Endothelial cell (in vitro differentiated cells): ENCODE measurements around the gene PTGES3. TPM values are rescaled to one million over a fixed set of nuclear protein-coding genes. Genes with fewer than 3 reads are reported as not detected.

Source experiments
- DNase-seq: peaks from one replicate; pipeline ENCODE4 v3.0.0; 2021; ENCODE audit warnings: low spot score
- H3K27ac Mint-ChIP-seq: one replicate; pipeline ENCODE4 v1.8.0; 2021; ENCODE audit warnings: mixed read lengths, inconsistent platforms; ENCODE audit not compliant: unreplicated experiment
- H3K27me3 Mint-ChIP-seq: one replicate; pipeline ENCODE4 v1.8.0; 2021; ENCODE audit warnings: mild to moderate bottlenecking, moderate library complexity, mixed read lengths, inconsistent platforms; ENCODE audit not compliant: unreplicated experiment
- H3K36me3 Mint-ChIP-seq: one replicate; pipeline ENCODE4 v1.8.0; 2021; ENCODE audit warnings: mild to moderate bottlenecking, low read depth, mixed read lengths, inconsistent platforms; ENCODE audit not compliant: unreplicated experiment
- H3K4me1 Mint-ChIP-seq: one replicate; pipeline ENCODE4 v1.8.0; 2021; ENCODE audit warnings: mild to moderate bottlenecking, mixed read lengths, inconsistent platforms; ENCODE audit not compliant: unreplicated experiment
- H3K4me3 Mint-ChIP-seq: one replicate; pipeline ENCODE4 v1.8.0; 2021; ENCODE audit warnings: mild to moderate bottlenecking, mixed read lengths, inconsistent platforms; ENCODE audit not compliant: unreplicated experiment
- H3K9me3 Mint-ChIP-seq: one replicate; pipeline ENCODE4 v1.8.0; 2021; ENCODE audit warnings: mixed read lengths, inconsistent platforms; ENCODE audit not compliant: unreplicated experiment
- total RNA-seq: library from RNA; stranded (reverse); fragmentation: NEBNext Ultra II Directional; extraction: Animal tissue kit (Norgen Biotek cat#: 25700); gene quantifications from one replicate; pipeline ENCODE4 v1.2.1, GENCODE V29; 2021; ENCODE audit not compliant: unreplicated experiment
- TF ChIP-seq, protein P1 (sequence below): fragments of 200-600 bp; sonication (generic); IDR thresholded peaks from one replicate; pipeline ENCODE4 v1.5.0; 2021; ENCODE audit warnings: antibody characterized with exemption; ENCODE audit not compliant: unreplicated experiment

PTGES3 gene
- total RNA-seq, 1 donor from 2014 or later = 165 TPM

DNA sequence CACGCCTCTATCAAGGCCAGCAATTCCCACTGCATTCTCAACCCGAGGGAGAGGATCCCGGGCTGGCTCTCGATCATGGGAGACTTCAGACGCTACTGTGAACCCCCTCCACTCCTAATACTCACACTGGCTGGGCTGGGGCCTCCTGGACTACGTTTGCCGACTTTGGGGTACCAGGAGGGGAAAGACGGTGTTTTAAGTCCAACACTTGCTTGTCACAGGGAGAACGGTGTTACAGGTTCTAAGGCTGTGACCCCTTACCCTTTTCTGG, 36.6 kb upstream of the PTGES3 start:
- Mint-ChIP-seq H3K9me3 (no peaks in the 10 kb centered on the region), H3K27me3 (peaks cover 13% of the 10 kb centered on the region), H3K27ac (peak overlapping the region; percentile 97), H3K36me3 (peaks cover 17% of the 10 kb centered on the region), H3K4me1 (peaks cover 47% of the 10 kb centered on the region), H3K4me3 (peak overlapping the region; percentile 99)
- DNase-seq = no peak
- TF ChIP-seq, protein P1, sequence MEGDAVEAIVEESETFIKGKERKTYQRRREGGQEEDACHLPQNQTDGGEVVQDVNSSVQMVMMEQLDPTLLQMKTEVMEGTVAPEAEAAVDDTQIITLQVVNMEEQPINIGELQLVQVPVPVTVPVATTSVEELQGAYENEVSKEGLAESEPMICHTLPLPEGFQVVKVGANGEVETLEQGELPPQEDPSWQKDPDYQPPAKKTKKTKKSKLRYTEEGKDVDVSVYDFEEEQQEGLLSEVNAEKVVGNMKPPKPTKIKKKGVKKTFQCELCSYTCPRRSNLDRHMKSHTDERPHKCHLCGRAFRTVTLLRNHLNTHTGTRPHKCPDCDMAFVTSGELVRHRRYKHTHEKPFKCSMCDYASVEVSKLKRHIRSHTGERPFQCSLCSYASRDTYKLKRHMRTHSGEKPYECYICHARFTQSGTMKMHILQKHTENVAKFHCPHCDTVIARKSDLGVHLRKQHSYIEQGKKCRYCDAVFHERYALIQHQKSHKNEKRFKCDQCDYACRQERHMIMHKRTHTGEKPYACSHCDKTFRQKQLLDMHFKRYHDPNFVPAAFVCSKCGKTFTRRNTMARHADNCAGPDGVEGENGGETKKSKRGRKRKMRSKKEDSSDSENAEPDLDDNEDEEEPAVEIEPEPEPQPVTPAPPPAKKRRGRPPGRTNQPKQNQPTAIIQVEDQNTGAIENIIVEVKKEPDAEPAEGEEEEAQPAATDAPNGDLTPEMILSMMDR = no peak

DNA sequence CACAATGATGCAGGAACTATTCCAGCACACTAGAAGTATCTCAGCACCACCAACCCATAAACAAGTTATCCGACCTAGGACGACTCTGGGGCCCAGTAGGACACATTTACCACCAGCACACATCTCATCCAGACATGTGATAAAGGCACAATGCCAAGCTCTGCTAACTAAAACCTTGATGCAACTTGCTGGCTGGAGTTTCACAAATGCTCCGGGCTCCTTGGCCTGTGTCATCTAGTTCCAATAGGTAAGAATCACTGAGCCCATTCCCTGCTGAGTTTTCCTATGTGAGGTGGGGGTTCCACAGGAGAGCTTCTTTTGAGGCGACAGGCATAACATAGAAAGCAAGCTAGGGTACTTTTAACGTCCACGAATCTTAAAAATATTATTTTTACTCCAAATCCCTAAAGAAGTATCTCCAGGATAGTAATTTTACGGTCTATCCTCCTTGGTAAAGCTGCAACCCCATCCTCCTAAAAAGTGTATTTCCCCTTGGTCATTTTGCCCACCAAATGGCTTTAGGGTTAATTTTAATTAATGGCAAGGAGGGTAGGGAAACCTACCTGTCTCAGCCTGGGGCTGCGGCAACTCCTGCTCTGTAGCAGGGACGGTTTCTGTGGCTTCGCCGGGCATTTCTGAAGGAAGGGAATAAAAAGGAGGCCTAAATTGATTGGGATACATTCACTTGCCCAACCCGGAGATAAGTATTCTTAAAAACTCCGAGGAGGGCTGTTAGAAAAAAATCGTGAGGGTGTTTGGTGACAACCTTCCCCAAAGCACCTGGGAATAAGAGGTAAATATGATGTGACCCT, 36.0 kb upstream of the PTGES3 start:
- TF ChIP-seq, protein P1 = no peak
- Mint-ChIP-seq H3K4me1 (peaks cover 53% of the 10 kb centered on the region), H3K9me3 (no peaks in the 10 kb centered on the region), H3K4me3 (peak overlapping the region; percentile 99), H3K36me3 (peaks cover 22% of the 10 kb centered on the region), H3K27me3 (peaks cover 13% of the 10 kb centered on the region), H3K27ac (peak overlapping the region; percentile 97)
- no peak for DNase-seq

DNA sequence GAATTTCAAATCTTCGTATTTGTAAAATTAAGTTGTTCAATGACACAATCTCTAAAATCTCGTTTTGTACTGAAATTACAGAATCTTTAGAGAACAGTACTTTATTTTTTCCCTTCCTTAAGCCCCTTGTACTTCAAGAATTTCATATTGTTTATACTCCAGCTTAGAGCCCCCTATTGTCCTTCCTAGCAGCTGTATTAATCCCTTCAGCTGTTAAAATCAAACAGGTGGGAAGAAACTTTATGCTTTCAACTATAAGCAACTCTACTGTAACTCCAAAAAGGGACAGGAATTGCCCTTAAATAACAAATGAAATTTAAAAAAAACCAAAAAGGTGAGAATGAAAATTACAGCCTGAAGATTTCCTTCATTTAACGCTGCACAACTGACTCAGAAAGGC, 35.3 kb upstream of the PTGES3 start:
- peaks cover 28% of the 10 kb centered on the region for H3K36me3 Mint-ChIP-seq
- H3K4me1 Mint-ChIP-seq = peaks cover 57% of the 10 kb centered on the region
- peaks cover 13% of the 10 kb centered on the region for H3K27me3 Mint-ChIP-seq
- H3K4me3 Mint-ChIP-seq = peak overlapping the region; percentile 99
- no peak for DNase-seq
- TF ChIP-seq, protein P1 = no peak
- peak overlapping the region; percentile 83 for H3K27ac Mint-ChIP-seq
- no peaks in the 10 kb centered on the region for H3K9me3 Mint-ChIP-seq

DNA sequence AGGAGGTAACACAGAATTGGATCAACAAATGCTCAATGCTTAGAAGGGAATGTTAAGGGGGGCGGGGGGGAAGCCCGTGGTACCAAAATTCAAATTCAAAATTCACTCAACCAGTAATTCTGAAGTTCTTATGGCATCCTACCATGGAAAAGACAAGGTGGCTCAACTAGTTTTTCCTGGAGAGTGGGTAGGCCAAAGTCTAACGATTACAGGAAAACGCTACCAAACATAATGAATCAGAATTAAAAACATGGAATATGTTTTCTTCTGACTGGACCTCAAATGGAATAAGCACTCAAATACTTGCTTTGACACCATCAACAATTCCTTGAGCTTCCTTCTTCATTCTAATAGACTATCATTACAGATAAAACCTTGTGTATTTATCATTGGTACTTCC, 34.7 kb upstream of the PTGES3 start:
- no peaks in the 10 kb centered on the region for H3K9me3 Mint-ChIP-seq
- H3K4me1 Mint-ChIP-seq = peaks cover 57% of the 10 kb centered on the region
- no peak for DNase-seq
- H3K36me3 Mint-ChIP-seq = peaks cover 28% of the 10 kb centered on the region
- TF ChIP-seq, protein P1 = no peak
- peaks cover 13% of the 10 kb centered on the region for H3K27me3 Mint-ChIP-seq
- peak overlapping the region; percentile 99 for H3K4me3 Mint-ChIP-seq
- peak overlapping the region; percentile 6 for H3K27ac Mint-ChIP-seq

DNA sequence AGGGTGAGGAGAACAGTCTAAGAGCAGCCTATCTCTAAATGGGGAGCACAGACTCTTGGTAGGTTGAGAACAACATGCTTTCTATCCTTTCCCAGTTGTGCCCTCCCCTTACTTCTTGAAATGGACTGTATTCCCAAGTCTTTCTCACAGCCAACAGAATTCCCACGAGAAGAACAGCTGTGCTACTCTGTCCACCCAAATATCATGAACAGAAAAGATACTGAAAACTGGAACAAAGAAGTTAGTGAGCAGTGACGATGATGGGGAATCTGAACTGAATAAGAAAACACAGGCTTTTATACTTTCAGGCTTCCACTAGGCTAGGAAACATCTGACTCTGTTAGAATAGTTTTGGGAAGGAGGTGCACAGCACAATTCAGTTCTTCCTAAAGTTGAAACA, 33.6 kb upstream of the PTGES3 start:
- TF ChIP-seq, protein P1 = no peak
- Mint-ChIP-seq H3K27ac (no peak overlapping the region), H3K4me3 (no peak overlapping the region), H3K9me3 (no peaks in the 10 kb centered on the region), H3K27me3 (peaks cover 15% of the 10 kb centered on the region), H3K36me3 (peaks cover 32% of the 10 kb centered on the region), H3K4me1 (peaks cover 57% of the 10 kb centered on the region)
- DNase-seq = no peak
